22Rv1 (cell line): Measurements from ENCODE around the gene ACO1.
A peak's percentile ranks its signal among the peaks of the same experiment; 100 is the strongest.

Experiments
- H3K27ac ChIP-seq: fragments of 450-650 bp; 2 replicates; pipeline ENCODE4 v1.5.1; 2017
- ZFX ChIP-seq: fragments of 450-650 bp; IDR thresholded peaks from 2 replicates; pipeline ENCODE4 v1.6.1; 2017; ENCODE audit warnings: antibody characterized with exemption, borderline replicate concordance
- TF ChIP-seq, protein P1 (sequence below): fragments of 450-650 bp; IDR thresholded peaks from 2 replicates; pipeline ENCODE4 v1.5.1; 2017; ENCODE audit warnings: mild to moderate bottlenecking

ACO1 gene

DNA sequence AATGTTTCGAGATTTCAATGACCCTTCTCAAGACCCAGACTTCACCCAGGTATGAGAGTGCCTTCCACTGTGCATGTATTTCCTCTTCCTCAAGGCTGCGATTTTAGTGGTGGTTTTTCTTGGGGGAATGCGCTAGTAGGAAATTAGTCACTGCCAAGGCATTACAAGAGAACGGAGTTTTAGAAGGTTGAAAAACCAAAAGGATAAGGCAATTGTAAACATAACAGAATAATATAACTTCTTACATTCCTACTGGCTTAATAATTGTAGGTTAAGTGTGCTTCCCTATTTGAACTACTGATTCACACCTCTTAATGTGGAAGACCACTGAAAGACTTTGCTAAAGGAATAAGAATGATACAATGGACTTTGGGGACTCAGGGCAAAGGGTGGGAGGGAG lies 38.9 kb downstream of the ACO1 start:
- no peak overlapping the region for H3K27ac ChIP-seq
- TF ChIP-seq, protein P1, sequence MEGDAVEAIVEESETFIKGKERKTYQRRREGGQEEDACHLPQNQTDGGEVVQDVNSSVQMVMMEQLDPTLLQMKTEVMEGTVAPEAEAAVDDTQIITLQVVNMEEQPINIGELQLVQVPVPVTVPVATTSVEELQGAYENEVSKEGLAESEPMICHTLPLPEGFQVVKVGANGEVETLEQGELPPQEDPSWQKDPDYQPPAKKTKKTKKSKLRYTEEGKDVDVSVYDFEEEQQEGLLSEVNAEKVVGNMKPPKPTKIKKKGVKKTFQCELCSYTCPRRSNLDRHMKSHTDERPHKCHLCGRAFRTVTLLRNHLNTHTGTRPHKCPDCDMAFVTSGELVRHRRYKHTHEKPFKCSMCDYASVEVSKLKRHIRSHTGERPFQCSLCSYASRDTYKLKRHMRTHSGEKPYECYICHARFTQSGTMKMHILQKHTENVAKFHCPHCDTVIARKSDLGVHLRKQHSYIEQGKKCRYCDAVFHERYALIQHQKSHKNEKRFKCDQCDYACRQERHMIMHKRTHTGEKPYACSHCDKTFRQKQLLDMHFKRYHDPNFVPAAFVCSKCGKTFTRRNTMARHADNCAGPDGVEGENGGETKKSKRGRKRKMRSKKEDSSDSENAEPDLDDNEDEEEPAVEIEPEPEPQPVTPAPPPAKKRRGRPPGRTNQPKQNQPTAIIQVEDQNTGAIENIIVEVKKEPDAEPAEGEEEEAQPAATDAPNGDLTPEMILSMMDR = no peak
- no peak for TF ChIP-seq ZFX

DNA sequence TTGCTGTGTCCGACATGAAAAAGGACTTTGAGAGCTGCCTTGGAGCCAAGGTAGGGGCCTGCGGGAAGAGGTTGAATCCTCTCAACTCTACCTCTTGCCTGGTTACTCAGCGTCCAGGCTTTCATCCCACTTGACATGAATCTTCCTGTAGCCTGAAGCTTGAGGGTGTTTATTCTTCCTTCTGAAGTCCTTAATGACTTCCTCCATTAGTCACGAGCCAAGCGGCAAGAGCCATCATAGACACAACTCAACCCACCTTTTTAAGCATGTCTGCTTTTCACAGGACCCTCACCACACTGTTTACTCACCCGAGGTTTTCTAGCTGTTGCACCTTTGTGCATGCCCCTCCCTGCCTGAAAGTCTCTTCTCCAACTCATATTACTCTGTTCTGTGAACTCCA lies 40.2 kb downstream of the ACO1 start:
- TF ChIP-seq, protein P1 = no peak
- no peak for TF ChIP-seq ZFX
- H3K27ac ChIP-seq = no peak overlapping the region

DNA sequence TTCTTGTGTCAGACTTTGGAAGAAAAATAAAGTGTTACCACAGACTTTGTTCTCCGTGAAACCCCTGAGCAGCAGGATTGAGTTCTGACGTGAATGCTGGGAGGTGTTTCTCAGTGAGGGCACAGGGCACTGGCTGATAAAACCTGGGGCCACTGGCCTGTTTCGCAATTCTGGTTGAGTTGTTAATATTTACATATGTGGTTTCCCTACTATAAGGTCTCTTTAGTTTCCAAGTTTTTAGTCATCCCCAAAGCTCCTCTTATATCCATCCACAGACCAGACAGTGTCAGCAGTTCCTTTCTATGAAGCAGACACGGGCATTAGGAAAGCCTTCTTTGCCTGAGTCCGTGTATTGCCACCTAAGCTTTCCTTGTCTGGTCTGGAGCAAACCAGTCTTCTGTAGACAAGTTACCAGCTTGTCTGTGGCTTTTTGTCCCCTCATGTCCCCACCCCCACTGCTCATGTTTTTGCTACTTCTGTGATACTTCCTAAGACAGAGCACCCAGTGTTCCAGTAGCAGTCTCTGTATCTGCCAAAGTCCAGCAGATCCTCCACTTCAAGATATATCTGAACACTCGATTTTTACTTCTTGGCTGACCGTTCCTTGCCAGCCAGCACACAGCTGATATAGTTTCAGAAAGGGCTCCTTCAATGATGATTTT lies 42.0 kb downstream of the ACO1 start:
- TF ChIP-seq, protein P1 = no peak
- TF ChIP-seq ZFX = no peak
- no peak overlapping the region for H3K27ac ChIP-seq

DNA sequence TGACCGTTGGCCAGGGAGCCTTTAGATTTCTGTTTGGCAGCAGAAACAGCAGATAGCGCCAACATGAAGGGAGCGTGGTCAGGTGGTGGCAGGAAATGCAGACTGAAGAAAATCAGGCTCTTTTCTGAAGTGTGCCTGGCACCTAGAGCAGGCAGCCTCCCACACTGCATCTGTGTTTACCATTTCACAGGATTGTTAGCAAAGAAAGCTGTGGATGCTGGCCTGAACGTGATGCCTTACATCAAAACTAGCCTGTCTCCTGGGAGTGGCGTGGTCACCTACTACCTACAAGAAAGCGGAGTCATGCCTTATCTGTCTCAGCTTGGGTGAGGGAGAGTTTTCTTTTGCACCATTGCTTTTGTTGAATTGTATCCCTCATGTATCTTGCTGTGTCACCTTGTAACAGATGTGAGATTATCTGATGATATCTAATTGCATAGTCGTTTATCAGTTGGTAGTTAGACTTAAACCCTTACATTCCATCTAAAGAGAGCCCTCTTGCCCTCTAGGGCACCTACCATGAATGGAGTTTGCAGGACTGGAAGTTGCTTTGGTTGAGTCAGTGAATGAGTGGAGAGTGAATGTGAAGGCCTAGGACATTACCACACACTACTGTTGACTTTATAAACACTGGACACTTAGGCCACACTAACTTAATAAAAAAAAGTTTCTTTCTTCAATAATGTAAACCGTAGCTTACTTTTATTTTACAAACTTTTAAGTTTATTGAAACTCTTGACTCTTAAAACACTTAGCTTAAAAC lies 42.8 kb downstream of the ACO1 start:
- TF ChIP-seq ZFX = no peak
- no peak overlapping the region for H3K27ac ChIP-seq

DNA sequence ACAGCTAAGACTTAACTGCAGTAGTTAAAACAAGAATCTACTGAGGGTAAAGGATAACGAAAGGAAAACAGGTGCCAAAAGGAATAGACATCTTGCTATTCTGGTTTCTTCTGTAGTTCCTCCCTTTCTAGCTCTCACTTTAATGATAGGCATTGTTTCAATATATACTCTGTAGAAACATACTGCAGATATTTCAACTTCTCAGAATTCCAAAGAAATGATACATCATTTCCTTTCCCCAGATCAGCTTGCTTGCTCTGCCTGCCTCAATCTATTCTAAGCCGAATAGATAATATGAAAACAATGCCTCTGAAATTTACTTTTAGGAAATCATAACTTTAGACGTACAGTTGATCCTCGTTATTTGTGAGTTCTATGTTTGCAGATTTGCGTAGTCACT lies 46.3 kb downstream of the ACO1 start:
- no peak overlapping the region for H3K27ac ChIP-seq
- no peak for TF ChIP-seq ZFX
- TF ChIP-seq, protein P1 = no peak

DNA sequence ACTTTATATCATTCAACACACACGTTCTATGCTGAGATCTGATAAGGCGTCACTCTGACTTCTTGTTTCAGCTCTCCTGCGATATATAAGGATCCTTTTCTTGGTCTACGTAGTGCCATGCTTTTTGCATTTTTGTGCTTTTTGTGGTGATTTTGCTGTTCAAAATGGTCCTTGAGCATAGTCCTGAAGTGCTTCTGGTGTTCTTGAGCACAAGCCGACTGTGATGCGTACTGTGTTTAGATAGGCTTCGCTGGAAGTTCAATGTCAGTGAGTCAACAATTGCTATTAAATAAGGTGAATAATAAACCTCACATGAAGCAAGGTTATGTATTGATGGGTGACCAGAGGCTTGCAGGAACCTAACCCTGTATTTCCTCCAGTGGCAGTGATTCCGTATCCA lies 46.8 kb downstream of the ACO1 start:
- no peak for TF ChIP-seq ZFX
- TF ChIP-seq, protein P1 = no peak
- H3K27ac ChIP-seq = no peak overlapping the region

DNA sequence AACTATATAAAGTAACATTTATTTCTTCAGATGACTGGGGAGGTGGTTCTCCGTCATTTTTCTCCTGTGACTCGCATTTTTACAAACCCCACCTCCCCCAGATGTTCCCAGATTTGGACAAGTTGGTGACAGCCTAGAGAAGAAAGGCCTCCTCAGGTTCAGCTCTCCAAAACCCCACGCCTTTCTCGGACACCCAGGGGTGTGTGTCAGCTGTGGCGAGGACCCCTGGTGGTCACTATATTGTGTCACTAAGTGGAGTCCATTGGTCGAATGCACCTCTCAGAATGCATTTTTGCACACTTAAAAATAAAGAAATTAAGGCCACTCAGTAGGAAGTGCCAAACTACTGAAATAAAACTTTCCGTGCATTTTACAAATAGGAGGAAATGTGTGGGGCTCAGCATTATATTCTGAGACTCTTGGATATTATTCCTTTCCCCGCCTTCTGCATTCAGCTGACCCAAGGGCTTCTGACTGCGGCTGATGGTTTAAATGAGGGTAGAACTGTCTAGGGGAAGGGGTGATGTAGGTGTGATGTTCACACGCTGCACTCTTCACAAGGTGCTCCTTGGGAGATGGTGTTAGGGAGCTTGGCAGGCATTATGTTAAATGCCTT lies 47.6 kb downstream of the ACO1 start:
- TF ChIP-seq, protein P1 = peak; percentile 84
- no peak for TF ChIP-seq ZFX
- H3K27ac ChIP-seq = no peak overlapping the region
